HG03064 (cell line): ENCODE data around the gene FCER1A.
"Not testable (repeated sequence)": the region's sequence is repeated elsewhere in the genome, so short reads cannot be mapped to it uniquely, and the experiment has no call there.

Experiments used
- ATAC-seq: cut with Tn5 transposase; IDR thresholded peaks from one replicate; pipeline ENCODE4 v1.9.1; 2021; ENCODE audit warnings: low read depth; ENCODE audit not compliant: unreplicated experiment

The FCER1A gene

GRCh38 chr1:159349374-159349773 is 47.2 kb downstream of the FCER1A start:
- not testable (repeated sequence) for ATAC-seq

- ATAC-seq: no peak
Observed at GRCh38 chr1:159352436-159352835, 50.3 kb downstream of the FCER1A start.
